Brain microvascular endothelial cell (primary cell): ENCODE results near the gene CLCF1.

ENCODE experiments used
- DNase-seq: peaks from one replicate; pipeline ENCODE4 v3.0.0-alpha.2; 2020
- H3K27ac ChIP-seq: fragments of 250-450 bp; sonication (Bioruptor Pico); 2 replicates; pipeline ENCODE4 v1.5.1; 2020; ENCODE audit warnings: mild to moderate bottlenecking, moderate library complexity
- H3K27me3 ChIP-seq: fragments of 250-450 bp; sonication (Bioruptor Pico); replicated peaks from 2 replicates; pipeline ENCODE4 v1.5.1; 2020; ENCODE audit warnings: mild to moderate bottlenecking
- H3K36me3 ChIP-seq: fragments of 250-450 bp; sonication (Bioruptor Pico); replicated peaks from 2 replicates; pipeline ENCODE4 v1.5.1; 2020; ENCODE audit warnings: mild to moderate bottlenecking
- H3K4me3 ChIP-seq: 2 replicates; pipeline ENCODE4 v1.5.1; 2011; ENCODE audit warnings: low read depth, mild to moderate bottlenecking, control low read depth, low read length, moderate library complexity
- CTCF ChIP-seq: IDR thresholded peaks from 2 replicates; pipeline ENCODE4 v1.5.1; 2011; ENCODE audit warnings: low read depth, mild to moderate bottlenecking, moderate library complexity, low read length, control low read depth, inconsistent platforms; ENCODE audit errors: missing control alignments
- in situ Hi-C: cut with HindIII; loops from 2 replicates; pipeline ENCODE4 v1.10.0; 2017; ENCODE audit warnings: low sequenced_read_pairs, low pct_ligation_motif_present

Gene CLCF1

GRCh38 chr11:67356864-67357561 lies 16.4 kb downstream of the CLCF1 start:
- peak; percentile 96 for TF ChIP-seq CTCF
- Histone ChIP-seq H3K27me3 (no peaks in the 10 kb centered on the region), H3K27ac (peak overlapping the region; percentile 97), H3K4me3 (no peak overlapping the region), H3K36me3 (no peaks in the 10 kb centered on the region)
- in situ Hi-C loops = no loop called here
- no peak for DNase-seq

- Histone ChIP-seq H3K27ac (peak overlapping the region; percentile 97), H3K27me3 (no peaks in the 10 kb centered on the region), H3K36me3 (no peaks in the 10 kb centered on the region), H3K4me3 (no peak overlapping the region)
- in situ Hi-C loops = no loop called here
- TF ChIP-seq CTCF = no peak
- no peak for DNase-seq
These were observed 17.0 kb downstream of the CLCF1 start for GRCh38 chr11:67356387-67356863.

- in situ Hi-C loops = no loop called here
These were observed 17.5 kb downstream of the CLCF1 start for GRCh38 chr11:67355794-67356386.

GRCh38 chr11:67355023-67355793 lies 18.2 kb downstream of the CLCF1 start:
- Histone ChIP-seq H3K27me3 (no peaks in the 10 kb centered on the region), H3K27ac (peak overlapping the region; percentile 97), H3K4me3 (no peak overlapping the region), H3K36me3 (no peaks in the 10 kb centered on the region)
- no peak for TF ChIP-seq CTCF
- no peak for DNase-seq
- in situ Hi-C loops = no loop called here

More at GRCh38 chr11:67355794-67356386, 17.5 kb downstream of the CLCF1 start:
- H3K4me3 ChIP-seq = no peak overlapping the region
- no peak for DNase-seq
- TF ChIP-seq CTCF = no peak
- no peaks in the 10 kb centered on the region for H3K27me3 ChIP-seq
- H3K36me3 ChIP-seq = no peaks in the 10 kb centered on the region
- peak overlapping the region; percentile 97 for H3K27ac ChIP-seq

GRCh38 chr11:67354075-67355022 lies 19.0 kb downstream of the CLCF1 start:
- in situ Hi-C loops = no loop called here
- Histone ChIP-seq H3K4me3 (peak overlapping the region; percentile 75), H3K27me3 (no peaks in the 10 kb centered on the region), H3K36me3 (no peaks in the 10 kb centered on the region), H3K27ac (peak overlapping the region; percentile 97)
- DNase-seq = peak; percentile 97
- TF ChIP-seq CTCF = peak; percentile 45
